Esophagus mucosa (tissue), 1 donor: ENCODE measurements around the gene SPATA31D3. TPM values are rescaled to one million over a fixed set of nuclear protein-coding genes. Genes with fewer than 3 reads are reported as not detected.
"Not testable (repeated sequence)": the region's sequence is repeated elsewhere in the genome, so short reads cannot be mapped to it uniquely, and the experiment has no call there.

ENCODE experiments used
- ATAC-seq: fragments of 200-7000 bp; cut with Tn5 transposase; one replicate; pipeline ENCODE4 v1.9.1; 2020
- total RNA-seq: library from RNA; stranded (reverse); gene quantifications from one replicate; pipeline ENCODE4 v1.2.4, GENCODE V29; 2023
- donor health status: DM: yes; HTN: yes; CAD: no.

The SPATA31D3 gene
- total RNA-seq, 1 donor from 2014 or later = not detected

DNA sequence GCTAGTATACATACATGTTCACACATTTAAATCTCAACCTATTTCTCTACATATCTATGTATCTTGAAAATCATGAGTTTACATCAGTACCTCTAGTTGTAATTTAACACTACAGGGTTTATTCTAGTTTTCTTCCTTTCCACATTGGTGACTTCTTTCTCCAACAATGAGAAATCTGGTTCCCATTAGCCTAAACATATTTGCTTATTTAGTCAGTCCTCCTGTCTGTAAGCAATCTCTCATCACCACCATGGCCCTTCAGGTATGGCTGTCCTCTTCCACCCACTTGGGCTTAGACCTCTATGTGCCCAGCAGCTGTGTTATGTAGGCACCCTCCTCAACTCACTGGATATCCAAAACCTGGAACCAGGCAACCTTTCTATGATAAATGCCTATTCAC, 37.3 kb downstream of the SPATA31D3 start:
- ATAC-seq = no peak

DNA sequence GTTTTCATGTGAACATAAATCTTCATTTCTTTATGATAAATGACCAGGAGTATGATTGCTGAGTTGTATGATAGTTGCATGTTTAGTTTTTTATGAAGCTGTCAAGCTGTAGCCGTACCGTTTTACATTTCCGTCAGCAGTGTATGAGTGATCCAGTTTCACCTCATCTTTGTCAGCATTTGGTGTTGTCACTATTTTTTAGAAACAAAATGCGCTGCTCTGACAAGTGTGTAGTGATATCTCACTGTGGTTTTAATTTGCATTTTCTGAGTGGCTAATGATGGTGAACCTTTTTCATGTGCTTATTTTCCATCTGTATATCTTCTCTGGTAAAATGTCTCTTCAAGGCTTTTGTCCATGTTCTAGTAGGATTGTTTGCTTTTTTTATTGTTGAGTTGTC, 38.6 kb downstream of the SPATA31D3 start:
- no peak for ATAC-seq

DNA sequence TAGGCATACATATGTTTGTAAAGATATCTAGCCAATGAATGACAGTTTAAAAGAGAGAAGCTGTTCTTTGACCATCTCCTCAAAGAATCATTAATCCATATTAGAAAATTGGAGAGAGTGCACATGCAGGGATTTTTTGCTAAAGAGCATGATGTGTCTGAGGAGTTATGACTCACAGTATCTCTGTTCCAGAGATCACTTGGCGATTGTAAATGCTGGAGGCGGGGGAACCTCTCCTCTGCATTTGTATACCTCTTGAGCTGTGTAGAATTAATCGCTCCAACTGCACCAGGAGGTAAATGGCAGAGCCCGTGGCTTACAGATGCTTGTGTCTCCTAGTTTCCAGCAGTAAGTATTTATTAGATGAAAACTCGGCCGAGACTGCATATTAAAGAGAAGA, 41.6 kb downstream of the SPATA31D3 start:
- ATAC-seq = no peak

DNA sequence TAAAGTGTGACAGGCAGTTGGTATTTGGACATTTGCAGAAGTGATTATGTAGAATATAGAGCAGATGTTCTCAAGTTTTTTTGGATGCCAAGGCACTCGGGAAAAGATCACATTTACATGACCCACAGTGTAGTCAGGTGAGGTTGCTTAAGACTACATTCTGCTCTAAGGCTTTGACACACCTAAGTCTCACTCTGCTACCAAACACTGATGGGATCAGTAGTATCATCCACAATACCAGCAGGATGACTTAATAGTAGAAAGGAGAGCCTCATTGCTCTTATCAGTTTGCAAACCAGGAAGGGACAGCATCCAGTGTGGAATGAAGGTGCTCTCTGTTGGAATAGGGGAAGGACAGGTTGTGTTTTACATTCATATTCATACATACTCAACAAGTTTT, 42.8 kb downstream of the SPATA31D3 start:
- ATAC-seq = no peak

DNA sequence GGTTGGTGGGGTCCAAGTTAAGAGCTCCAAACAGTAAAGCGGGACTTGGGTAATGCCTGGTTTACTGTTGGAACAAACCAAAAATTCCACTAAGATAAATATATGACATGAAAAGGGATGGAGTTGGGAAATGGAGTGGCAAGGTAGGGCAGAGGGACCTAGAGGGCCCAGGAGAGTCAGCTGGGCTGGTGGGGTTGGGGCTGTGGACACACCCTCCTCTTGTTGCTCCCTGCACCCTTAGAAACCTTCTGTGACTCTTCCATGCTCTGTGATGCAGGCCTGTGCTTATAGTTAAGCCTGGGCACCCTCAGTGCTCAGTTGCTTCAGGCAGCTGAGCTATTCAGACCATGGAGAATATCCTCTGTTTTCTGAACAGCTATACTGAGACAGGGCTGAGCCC, 45.2 kb downstream of the SPATA31D3 start, which contains the start of gene SPATA31D1:
Gene SPATA31D1, plus strand, starts transcription at position 301 of the 400 bp plus-strand sequence. Its CDS starts 47 bp downstream, at position 348.
- not testable (repeated sequence) for ATAC-seq

DNA sequence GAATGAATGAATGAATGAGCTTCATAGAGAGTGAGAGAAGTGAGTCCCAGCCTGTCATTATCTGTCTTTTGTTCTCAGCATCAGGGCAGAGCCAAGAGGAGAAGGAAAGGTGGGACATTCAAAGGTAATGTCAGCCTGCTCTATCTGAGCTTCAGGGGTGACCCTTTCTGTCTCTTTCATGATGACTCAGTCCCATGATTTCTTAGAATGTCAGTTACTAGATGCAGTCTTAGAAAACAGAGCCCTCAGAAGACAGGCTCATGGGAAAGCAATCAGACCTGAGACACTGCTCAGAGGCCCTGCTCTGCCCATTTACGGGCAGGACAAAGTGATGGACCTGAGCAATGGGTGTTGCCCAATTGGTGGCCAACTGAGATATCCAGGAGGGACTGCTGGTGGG, 46.4 kb downstream of the SPATA31D3 start:
- ATAC-seq = no peak

DNA sequence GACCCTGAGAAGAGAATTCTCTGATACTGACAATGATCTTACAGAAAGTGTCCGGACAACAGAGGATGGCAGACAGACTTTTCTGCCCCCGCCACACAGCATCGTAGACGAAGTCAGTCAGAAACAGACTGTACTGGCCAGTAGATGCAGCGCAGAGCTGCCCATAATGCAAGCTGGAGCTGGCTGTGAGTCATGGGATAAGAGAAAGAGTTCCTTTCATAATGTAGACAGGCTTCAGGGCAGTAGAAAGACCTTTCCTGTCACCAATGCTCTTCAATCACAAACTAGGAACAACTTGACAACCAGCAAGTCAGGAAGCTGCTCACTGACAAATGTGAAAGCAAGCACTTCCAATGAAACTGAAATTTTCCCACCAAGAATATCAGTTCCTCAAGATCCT, 50.4 kb downstream of the SPATA31D3 start:
- ATAC-seq = no peak

Other genes starting within 250 kb of the SPATA31D3 start
- gene SPATA31D4, start 15.1 kb upstream of the SPATA31D3 start, total RNA-seq = not detected
- not detected for gene SPATA31D1, start 45.3 kb downstream of the SPATA31D3 start, total RNA-seq